CD4-positive, alpha-beta T cell treated with Interleukin-17A for 4 hours (primary cell): ENCODE data around the gene SETX.
A peak's percentile ranks its signal among the peaks of the same experiment; 100 is the strongest.

Experiments used
- DNase-seq: peaks from one replicate; pipeline ENCODE4 v3.0.0-alpha.2; 2020; ENCODE audit warnings: mixed read lengths

The SETX gene

DNA sequence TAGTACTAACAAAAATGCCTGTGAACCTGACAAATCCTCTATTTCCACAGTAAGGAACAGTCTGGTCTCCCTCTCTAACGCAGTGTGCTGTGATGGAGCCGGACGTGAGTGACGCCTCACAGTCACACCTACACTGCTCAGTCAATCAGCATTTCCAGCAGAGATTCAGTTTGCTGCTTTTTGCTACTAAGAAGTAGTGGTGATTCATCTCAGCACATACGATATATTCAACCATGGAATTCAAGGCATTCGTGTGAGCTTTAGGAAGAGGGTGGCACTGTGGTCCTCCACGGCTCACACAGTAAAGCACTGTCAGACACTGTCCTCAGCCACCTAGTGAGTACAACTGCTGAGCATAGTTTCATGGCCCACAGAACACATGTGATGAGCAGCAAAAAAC lies 70.9 kb downstream of the SETX start:
- no peak for DNase-seq

DNA sequence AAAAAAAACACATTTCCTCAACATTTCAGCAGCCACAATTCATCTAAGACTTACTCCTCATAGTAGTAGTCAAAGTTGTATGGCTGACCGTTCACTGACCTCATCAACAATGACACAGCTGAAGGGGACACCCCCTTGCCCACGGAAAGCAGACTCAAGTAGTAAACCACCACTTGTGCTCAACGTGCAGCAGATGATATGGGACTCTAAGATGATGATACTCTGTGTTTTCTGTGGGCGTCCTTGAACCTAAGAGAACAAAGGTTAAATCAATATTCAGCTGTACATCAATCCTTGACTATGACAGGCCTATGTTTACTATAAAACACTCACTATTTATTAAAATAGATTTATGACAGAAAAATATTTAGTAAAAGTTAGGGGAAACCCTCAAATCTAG lies 71.6 kb downstream of the SETX start:
- DNase-seq: no peak

DNA sequence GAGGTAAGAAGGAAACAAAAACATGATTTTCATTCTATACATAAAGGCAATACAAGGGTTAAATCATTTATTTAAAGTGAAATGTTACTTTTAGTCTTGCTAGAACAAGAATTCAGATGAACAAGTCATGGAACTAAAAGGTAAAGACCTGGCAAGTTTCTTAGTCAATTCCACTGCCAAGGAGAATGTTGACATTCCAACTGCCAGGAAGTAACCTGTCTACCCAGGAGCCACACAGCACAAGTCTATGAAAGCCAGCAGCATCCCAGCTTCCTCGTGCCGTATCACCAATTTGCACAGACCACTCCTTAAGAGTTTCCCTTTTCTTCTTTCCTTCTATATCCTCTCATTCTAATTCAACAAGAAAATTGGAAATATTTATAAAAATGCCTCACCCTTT lies 79.9 kb downstream of the SETX start:
- no peak for DNase-seq

DNA sequence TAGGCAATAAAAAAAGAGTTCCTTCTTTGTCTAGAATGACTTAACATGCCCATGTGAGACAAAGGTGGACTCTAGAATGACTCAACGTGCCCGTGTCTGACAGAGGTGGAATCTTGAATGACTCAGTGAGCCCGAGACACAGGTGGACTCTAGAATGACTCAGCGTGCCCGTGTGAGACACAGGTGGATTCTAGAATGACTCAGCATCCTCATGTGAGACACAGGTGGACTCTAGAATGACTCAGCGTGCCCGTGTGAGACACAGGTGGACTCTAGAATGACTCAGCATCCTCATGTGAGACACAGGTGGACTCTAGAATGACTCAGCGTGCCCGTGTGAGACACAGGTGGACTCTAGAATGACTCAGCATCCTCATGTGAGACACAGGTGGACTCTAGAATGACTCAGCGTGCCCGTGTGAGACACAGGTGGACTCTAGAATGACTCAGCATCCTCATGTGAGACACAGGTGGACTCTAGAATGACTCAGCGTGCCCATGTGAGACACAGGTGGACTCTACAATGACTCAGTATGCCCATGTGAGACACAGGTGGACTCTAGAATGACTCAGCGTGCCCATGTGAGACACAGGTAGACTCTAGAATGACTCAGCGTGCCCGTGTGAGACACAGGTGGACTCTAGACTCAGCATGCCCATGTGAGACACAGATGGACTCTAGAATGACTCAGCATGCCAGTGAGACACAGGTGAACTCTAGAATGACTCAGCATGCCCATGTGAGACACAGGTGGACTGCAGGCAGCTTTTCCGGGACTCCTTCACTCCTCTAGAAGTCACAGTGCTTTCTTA lies 84.9 kb downstream of the SETX start:
- DNase-seq: peak; percentile 11

DNA sequence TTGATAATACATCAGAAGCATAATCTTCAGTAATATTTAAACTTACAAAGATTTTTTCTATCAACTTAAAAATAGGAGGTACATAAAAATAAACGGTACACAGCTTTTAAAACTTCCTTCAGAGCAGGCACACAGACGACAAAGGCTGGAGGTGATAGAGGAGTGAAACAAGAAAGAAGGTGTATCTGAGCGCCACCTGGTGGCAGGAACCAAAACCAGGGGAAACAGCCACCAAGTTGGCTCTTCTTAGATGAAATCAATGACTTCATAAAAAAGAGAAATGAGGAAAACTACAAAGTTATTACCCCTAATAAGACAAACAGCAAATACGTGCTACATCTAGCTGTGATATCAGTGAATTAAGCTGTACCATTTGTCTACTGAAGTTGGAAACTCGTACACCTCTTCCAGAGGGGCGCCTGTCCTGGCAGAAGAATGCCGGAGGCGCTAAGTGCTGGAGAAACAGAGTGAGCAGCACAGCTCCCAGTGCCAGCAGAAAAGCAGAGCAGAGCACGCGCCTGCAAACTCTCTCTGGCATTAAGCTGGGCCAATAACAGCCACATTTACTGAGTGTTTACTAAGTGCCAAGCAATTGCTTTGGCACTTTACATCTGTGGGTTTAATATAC lies 85.9 kb downstream of the SETX start:
- DNase-seq: peak; percentile 78

DNA sequence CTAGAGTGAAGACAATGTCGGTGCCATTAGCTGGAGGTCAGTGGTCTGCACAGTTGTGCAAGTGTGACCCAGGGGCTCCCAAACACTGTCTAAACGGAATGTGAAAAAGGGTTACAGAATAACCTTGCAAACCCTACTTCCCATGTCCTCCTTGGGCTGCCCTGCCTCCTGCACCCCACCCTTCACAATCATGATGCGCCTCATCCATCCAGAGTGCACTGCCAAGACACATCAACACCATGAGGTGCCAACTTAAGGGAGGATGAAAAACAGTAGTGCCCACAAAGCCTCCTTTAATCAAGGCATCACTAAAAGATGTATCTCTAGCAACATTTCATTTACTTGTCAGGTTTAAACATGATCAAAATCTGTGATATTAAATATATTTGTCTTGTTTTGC lies 87.1 kb downstream of the SETX start:
- no peak for DNase-seq

DNA sequence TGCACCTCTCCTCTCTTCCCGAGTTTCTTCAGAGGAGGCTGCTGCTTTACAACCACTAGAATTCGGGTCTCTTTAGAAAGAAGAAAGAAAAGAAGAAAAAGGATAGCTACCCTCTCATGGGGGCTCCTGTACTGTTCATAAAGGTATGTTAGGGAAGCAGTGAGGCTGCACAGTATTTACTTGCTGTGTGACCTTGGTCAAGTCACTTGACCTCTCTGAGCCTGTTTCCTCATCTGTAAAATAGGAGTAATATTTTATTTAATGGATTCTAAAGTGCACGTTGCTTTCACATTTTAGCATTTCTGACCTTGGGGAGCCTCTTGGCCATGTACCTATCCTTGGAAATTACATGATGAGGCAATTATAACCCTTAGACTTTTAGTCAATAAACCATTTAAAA lies 88.8 kb downstream of the SETX start:
- no peak for DNase-seq

DNA sequence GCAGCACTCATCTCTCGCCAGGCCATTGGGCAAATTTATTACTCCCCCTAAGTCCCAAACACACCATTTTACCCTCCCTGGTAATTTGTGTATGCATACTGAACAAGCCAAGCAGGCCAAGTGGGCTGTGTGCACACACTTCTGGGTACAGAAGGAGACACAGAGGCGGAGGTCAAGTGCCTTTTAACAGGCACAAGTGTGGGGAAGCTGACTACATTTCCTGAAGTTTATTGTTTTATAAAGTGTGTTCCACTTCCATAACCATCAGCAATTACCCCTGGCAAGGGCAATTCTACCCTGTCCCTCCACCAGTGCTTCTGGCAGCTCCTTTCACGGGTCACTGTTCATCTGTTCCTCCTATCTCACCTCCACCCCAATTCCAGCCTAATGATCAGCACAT lies 93.9 kb downstream of the SETX start:
- DNase-seq: no peak

DNA sequence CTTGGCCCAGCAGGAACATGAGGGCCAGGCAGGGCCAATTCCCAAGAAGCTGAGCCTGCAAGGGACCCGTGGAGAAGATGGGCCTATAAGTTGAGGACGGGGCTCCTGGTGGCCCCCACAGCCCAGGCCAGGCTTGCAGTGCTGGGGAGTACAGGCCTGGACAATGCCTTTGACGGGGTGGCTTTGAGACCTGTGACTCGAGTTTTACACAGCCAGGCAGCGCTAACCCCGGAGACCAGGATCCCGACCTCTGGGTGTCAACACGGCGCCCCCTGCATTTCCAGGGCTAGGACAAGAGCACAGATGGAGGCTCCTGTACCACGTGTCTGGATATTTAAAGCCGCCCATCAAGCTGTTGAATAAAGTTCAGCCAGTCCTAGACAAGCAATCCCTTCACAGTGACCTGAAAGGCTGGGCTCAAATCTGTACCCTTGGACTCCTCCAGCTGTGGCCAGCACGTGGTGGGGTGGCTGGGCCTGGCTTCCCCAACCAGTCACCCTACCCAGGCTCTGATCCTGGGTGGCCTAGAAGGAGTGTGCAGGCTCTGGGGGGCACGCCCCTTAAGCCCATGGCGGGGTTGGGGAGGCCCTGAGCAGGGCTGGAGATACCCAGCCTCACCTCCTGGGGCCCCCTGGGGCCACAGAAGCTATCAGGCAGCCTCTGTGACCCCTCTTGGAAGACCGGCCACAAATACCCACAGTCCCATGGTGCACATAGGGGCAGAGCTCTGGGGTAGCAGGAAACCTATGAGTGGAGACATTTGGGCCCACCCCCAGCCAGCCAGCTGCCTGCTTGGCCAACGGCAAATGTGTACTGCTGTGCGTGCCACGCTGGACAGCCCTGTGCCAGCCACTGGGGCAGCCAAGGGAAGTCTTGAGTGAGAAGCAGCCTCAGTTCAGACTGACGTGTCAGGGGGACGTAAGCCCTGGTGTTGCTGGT lies 104.2 kb downstream of the SETX start:
- no peak for DNase-seq

DNA sequence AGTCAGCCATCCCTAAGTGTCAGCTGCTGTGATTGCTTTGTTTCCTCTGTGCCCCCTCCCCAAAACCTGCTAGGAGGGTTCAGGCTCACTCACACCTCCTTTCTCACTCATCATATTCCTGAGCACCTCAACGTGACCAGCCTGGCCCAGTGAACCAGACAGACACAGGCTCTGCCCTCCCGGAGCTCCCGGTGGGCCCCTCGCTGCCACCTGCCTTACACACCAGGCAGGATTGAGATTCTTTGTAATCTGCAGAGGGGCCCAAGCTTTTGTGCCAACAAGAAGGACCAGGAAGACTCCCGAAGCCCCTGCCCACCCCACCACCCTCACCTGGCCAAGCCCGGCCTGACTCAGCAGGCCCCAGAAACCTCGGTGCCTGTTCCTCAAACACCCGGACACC lies 105.1 kb downstream of the SETX start:
- DNase-seq: no peak

DNA sequence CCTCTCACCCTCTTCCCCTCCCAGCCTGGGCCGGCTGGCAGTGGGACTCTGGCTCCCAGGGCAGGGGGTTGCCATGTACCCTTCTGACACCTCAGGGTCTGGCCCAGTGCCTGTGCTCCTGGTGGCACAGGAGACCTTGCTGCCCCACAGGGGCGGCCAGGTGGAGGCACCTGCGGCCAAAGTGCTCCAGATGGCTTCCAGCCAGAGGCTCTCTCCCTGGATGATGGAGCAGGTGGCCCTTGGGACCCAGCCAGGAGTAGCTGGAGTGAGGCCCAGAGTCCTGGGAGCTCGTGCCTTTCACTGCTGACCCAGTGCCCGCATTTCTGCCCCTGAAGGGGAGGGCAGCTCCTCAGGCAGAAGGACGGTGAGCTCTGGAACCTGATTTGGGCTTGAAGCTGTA lies 105.7 kb downstream of the SETX start:
- DNase-seq: no peak

DNA sequence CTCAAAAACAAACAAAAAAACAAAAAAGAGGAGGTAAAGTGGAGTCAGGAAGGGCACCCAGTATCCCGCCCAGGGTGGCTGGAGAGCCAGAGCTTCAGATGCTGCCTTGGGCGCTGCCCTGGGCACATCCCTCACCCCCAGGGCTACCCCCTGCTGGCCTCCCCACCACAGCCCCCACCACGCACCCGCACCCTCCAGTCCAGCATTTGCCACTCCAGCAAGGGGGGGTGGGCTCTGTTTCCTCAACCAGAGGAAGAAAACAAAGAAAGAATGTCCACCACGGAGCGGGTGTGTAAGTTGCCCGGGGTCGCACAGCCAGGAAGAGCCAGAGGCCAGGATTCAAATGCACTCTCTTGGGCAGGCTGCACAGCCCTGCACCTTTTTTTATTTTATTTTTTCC lies 106.8 kb downstream of the SETX start:
- no peak for DNase-seq

DNA sequence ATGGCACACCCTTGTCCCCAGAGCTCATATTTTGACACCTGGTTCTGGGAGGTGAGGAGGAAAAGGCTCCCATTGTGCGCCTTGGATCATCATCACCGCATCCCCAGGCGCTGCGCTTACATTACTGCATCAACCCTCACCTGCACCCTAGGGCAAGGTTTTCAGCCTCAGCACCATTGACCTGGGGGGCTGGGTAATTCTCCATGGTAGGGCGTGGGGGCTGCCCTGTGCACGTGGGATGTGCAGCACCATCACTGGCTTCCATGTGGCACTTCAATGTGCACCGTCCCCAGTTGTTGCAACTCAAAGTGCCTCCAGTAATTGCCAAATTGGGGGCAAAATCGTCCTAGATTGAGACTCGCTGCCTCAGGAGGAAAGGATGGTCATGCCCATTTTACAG lies 109.3 kb downstream of the SETX start:
- DNase-seq: no peak

DNA sequence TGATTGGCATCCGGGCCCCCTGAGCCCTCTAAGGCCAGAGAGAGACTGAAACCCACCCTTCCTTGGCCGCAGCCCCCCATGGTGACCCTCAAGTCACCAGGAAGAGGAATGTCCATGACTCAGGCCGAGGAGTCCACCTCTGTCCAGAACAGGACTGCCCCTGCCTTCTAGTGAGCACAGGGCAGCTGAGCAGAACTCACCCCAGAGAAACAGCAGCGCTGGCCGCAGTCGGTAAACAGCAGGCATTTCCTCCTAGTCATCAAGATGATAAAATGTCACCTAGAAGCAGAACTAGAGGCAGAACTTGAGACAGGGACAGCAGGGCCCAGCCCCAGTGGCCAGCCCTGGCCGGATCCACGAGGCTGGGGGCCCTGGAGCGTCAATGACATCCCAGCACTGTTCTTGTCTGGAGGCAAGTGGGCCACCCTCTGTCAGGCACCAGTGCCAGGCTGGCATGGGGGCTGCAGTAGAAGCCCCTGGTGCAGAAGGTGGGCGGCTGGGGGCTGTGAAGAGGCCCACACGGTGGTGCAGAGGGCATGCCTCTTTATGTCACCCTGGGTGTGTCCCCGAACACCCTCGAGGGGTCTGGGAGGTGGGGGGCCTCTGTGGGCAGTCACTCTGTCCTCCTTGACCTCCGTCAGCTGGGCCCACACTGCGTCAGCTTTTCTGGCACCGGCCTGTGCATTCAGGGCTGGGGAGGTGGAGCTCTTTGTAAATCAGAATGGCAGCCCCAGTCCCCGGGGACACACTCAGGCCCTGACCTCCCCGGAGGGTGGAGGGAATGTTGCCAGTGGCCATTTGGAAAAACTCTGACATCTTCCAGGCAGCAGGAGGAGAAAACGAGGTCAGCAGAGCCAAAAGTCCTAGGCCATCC lies 110.0 kb downstream of the SETX start:
- DNase-seq: no peak

DNA sequence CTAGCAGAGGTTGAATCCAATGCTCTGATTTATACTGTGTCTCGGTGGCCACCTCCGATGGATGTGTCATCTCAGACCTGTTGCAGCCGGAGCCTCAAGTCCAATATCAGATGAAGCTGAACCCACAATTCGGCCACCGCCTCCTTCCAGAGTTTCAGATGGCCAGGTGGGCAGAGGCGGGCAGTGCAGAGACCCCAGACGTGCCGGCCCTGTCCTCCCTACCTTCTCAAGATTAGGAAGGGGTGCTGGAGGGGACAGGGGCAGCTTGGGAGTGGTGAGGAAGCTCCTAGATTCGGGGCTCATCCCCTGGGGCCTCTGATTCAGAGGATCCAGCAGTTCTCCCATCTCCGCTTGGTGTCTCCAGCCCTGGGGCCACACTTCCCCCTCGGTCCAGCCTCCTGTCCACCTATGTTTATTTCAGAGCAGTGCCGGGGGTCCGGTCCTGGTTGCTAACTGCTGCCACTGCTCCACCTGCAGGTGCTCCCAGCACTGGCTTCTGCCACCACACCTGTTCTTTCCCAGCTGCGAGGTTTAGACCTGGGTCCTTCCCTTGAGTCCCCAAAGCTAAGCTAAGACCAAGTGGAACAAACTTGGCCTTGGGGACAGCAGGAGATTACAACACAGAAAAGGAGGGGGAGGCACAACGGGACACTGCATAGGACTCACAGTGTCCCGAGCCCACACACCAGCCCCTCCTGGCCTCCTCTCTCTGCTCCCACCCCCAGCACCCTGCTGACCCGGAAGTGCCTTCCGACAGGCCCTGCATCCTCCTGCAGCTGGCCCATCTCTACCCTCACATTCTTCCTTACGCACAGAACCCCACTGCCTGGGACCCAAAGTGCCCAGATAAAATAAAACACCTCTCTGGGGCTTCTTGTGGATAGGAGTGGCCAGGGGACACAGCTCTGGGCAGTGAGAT lies 111.4 kb downstream of the SETX start:
- no peak for DNase-seq

DNA sequence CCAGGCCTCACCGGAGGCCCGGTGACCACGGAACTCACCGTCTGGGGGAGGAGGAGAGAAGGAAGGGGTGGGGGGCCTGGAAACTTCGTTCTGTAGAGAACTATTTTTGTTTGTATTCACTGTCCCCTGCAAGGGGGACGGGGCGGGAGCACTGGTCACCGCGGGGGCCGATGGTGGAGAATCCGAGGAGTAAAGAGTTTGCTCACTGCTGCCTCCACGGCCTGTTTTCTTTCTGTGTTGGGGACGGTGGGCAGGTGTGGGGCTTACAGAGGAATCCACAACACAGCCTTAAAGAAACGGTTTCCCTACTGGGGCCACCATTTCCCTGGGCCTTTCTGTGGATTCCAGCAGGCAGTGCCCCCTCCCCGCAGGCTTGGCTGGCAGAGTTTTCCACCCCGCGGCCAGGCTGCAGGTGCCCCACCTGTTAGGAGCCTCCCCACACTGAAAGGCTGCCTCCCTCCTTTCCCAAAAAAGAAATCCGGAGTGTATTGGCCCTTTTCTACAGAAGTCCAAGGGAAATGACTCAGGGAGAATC lies 112.1 kb downstream of the SETX start:
- DNase-seq: peak; percentile 20

DNA sequence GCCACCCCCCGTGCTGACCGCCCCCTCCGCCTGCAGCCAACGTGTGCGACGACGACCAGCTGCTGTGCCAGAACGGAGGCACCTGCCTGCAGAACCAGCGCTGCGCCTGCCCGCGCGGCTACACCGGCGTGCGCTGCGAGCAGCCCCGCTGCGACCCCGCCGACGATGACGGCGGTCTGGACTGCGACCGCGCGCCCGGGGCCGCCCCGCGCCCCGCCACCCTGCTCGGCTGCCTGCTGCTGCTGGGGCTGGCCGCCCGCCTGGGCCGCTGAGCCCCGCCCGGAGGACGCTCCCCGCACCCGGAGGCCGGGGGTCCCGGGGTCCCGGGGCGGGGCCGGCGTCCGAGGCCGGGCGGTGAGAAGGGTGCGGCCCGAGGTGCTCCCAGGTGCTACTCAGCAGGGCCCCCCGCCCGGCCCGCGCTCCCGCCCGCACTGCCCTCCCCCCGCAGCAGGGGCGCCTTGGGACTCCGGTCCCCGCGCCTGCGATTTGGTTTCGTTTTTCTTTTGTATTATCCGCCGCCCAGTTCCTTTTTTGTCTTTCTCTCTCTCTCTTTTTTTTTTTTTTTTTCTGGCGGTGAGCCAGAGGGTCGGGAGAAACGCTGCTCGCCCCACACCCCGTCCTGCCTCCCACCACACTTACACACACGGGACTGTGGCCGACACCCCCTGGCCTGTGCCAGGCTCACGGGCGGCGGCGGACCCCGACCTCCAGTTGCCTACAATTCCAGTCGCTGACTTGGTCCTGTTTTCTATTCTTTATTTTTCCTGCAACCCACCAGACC lies 112.8 kb downstream of the SETX start:
- peak; percentile 69 for DNase-seq

DNA sequence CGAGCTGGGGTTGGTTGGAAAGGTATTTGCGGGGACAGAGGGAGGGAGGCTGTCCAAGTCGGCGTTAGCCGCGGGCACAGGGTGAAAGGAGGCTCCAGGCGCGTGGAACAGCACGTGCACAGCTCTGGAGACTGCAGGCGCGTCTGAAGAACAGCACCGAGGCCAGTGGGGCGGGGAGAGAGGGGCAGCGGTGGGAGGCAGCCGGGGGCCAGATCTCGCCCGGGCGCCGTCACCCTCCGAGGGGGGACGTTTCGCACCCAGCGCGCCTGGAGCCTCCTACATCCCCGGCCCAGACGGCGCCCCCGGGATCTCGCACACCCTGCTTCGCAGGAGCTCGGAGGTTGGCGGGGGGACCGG lies 113.3 kb downstream of the SETX start:
- no peak for DNase-seq

DNA sequence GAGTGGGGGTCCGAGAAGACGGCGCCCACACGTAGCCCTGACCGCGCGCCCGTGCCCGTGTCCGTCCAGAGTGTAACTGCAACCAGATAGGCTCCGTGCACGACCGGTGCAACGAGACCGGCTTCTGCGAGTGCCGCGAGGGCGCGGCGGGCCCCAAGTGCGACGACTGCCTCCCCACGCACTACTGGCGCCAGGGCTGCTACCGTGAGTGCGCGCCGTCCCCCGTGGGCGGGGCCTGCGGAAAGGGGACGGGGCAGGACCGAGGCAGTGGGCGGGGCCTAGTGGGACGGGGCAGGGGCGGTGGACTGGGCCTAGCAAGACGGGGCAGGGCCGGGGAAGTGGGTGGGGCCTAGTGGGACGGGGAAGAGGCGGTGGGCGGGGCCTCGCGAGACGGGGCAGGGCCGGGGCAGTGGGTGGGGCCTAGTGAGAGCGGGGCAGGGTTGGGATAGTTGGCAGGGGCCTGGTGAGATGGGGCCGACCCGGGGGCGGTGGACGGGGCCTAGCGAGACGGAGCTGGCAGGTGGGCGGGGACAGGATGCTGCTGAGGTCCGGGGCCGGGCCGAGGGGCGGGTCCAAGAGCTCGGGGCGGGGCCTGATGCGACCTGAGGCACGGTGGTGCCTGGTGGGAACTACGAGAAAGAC lies 113.8 kb downstream of the SETX start:
- peak; percentile 100 for DNase-seq
